Adrenal gland (tissue), 5 donors: ENCODE data around the gene ACER3.

Experiments
- CTCF ChIP-seq, 6 experiments: fragments of 450-650 bp in 4 of 6; fragments of 200-600 bp in 2 of 6; sonication (generic) in 1 of 6; IDR thresholded peaks; 1 replicate in 5 of 6; 2 replicates in 1 of 6; pipeline versions ENCODE4 v1.5.1 to v1.8.0; 2016 to 2021; ENCODE audit warnings: antibody characterized with exemption in 6 of 6, mild to moderate bottlenecking in 2 of 6, moderate library complexity in 1 of 6
- POLR2A ChIP-seq, 2 donors: fragments of 450-650 bp; IDR thresholded peaks; one replicate each; pipeline ENCODE4 v1.6.1; 2017; ENCODE audit warnings: antibody characterized with exemption in 2 of 2, mild to moderate bottlenecking in 2 of 2, moderate library complexity in 1 of 2
- donor health status: DM: no; HTN: no; CAD: no.

GRCh38 chr11:76850130-76850529, 10.6 kb upstream of the ACER3 start:
- TF ChIP-seq CTCF (IDR thresholded peaks at IDR 0.05) (no peak), POLR2A (IDR thresholded peaks at IDR 0.05) (no peak)
